Measurements from ENCODE around the gene RGS7. TPM values are rescaled to one million over a fixed set of nuclear protein-coding genes. Genes with fewer than 3 reads are reported as not detected.
"Not testable (repeated sequence)": the region's sequence is repeated elsewhere in the genome, so short reads cannot be mapped to it uniquely, and the experiment has no call there.

The RGS7 gene
- total RNA-seq, 1 donor, result not detected

DNA sequence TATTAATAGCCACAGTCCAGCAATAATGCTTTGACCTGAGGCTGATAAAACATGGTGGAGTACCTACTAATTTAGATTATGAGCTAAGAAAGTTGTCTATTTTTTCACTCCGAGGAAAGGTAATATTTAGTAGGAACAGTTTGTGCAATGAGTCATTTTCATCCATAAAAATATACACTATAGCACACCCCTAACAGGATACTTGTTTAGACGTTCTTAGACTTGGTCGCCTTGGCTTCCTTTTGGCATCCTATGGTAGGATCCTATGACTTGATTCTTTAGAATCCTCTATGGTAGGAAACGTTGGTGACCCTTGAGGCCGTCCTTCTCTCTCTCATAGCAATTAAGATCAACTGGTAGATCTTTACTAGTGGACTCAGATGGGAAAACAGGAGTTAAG lies 81.8 kb downstream of the RGS7 start:
- DNase-seq (ENCODE audit: low read depth in 2 of 3, low spot score in 2 of 3), result no peak

DNA sequence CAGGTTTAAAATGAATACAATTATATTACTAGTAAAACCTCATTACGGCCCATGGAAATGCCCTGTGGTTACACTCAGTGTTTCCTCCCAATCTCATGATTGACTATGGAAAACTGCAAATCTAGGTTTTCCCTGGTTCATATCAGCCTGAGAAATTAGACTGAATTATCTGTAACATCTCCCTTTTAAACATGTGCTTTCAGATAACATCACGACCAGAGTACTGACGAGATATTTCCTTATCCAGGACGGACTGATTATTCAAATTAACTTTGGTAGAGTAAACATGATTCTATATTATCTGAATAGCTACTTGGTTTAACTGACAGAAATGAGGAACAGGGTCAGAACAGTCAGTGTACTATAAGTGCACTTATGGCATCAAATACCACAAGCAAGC lies 82.3 kb downstream of the RGS7 start:
- no peak for DNase-seq (ENCODE audit: low read depth in 2 of 3, low spot score in 2 of 3)

DNA sequence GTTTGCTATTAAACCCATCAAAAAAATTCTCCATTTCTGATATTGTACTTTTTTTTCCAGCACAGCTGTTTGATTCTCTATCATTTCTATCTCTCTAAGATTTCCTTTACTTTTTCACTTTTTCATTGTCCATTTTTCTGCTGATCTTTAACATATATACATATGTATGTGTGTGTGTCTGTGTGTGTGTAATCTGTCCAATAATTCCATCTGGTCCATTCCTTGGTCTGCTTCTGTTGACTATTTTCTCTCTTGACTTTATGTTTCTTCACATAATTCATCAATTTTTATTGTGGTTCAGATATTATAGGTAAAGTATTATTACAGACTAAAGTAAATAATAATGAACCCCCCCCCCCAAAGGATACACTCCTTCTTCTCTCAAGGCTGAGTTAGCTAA lies 84.2 kb downstream of the RGS7 start:
- DNase-seq (ENCODE audit: low read depth in 2 of 3, low spot score in 2 of 3), result no peak

DNA sequence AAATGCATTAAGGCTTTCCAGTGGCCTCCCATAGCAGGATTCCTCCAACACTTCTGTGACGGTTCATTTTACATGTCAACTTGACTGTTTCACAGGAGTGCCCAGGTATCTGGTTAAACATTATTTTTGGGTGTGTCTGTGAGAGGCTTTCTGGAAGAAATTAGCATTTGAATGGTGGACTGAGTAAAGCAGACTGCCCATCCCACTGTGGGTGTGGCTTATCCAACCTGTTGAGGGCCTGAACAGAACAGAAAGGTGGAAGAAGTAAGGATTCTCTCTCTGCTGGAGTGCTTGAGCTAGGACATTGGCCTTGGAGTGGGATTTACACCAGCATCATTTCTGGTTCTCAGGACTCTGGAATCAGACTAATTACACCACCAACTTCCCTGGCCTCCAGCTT lies 85.6 kb downstream of the RGS7 start:
- no peak for DNase-seq (ENCODE audit: low read depth in 2 of 3, low spot score in 2 of 3)

DNA sequence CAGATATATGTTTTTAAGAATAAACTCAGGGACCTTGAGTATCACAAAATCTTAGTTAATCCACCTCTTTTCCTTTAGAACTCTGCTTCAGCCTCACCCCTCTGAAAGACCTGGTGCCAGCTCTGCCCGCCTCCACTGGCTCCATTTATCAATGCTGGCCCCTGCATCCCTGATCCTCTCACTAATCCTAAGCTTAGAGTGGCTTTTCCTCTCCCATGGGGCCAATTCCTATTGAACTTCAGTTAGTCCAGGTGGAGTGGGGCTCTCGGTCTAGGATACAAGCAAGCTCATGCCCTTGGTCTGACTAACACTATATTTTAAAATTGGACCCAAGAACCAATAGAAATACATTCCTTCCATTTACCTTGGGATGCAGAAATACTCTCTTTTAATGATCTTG lies 87.0 kb downstream of the RGS7 start:
- no peak for DNase-seq (ENCODE audit: low read depth in 2 of 3, low spot score in 2 of 3)

DNA sequence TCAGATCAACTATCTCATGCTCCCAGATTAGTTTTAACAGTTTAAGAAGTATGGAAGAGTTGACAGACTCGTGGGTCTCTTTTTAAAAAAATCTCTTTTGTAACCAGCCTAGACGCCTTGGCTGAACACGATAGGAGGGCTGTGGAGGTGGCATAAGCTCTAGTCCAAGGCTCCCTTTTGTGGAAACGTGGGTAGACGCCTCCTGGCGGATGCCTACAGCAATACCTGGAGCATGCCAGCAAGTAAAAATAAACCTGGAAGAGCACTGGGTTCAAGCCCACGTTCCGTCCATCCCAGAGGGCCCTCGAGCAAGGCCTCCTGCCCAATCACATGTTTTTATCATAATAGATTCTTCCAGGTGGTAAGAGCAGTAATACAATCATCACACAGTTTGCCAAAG lies 87.9 kb downstream of the RGS7 start:
- no peak for DNase-seq (ENCODE audit: low read depth in 2 of 3, low spot score in 2 of 3)

DNA sequence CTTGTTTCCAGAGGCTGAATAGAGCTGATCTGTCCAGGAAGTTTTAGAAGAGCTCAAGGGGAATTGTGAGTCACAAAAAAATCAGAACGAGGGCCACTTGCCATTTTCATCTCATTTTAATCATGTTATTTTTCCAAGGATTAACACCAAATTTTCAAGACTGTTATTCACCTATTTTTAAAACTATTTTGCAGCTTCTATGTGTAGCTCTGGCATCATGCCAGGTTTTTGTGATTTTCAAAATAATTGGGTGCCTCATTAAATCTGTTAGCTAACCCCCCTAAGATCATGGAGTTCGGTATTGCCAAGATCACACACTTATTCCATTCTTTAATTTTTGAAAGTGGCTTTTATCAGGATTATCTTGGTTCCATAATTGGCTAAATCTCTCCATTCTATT lies 90.9 kb downstream of the RGS7 start:
- DNase-seq (ENCODE audit: low read depth in 2 of 3, low spot score in 2 of 3), result no peak

DNA sequence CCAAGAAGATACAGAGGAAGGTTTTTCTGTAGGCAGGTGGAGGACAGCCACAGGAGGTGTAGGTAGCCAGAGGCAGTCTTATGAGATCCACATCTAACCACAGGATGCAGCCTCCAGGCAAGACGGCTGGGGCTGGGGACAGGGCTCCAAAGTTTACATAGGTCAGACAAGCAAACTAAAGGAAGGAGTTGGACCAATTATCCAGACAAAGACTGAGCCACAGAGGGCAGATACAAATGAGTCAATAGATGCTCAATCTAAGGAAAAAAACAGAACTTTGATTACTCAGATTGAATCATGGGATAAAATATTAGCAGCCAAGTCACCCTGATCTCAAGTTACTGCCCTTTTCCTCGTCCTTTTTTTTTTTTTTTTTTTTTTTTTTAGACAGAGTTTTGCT lies 91.6 kb downstream of the RGS7 start:
- DNase-seq (ENCODE audit: low read depth in 2 of 3, low spot score in 2 of 3), result no peak

DNA sequence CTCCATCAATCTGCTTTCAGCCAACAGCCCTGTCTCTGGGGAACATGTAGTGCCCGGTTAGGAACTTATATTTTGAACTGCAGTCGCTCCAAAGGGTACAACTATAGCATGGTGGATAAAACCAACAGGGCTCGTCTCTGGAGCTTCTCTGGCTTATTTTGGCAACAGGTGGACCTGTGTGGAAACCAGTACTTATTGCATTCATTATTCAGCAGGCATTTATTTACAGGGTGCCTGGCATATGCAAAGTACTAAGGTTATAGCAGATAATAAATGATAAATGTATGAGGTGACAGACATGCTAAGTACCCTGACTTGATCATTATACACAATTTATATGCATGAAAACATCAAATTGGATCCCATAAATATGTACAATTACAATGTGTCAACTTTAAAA lies 93.7 kb downstream of the RGS7 start:
- no peak for DNase-seq (ENCODE audit: low read depth in 2 of 3, low spot score in 2 of 3)

DNA sequence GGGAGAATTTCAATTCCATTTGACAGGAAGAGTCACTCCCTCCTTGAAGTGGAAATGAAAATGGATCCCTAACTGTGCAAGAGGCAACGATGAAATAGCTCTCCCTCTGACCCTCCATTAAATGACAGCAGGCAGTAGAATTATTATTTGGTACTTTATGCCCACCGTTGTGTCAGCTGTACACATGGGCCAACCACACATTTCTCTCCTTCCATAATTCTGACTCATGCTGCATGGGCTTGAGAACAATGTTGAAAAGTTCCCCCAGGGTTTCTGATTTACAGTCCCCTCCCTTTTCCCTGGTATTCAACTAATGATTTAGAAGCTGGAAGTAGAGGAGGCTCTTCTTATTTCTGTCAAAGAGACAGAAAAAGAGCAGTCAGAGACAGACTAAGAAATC lies 103.5 kb downstream of the RGS7 start:
- DNase-seq (ENCODE audit: low read depth in 2 of 3, low spot score in 2 of 3), result no peak

DNA sequence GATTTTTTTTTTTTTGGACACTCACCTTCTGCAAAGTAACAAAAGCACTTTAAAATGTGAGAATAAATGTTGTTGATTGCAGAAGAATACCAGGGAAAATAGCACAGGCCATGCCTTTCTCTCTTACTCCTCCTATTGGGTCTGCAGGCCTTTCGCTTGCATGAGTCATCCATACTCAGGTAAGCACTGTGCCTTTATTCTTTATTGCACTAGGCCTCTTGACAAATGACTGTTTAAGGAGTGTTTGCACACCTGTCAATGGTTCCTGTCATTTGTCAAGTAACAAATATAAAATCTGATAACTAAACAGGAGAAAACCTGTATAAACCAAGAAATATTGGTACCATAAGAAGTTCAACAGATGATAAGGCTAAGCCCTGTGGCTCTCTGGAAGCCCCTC lies 106.5 kb downstream of the RGS7 start:
- no peak for DNase-seq (ENCODE audit: low read depth in 2 of 3, low spot score in 2 of 3)

DNA sequence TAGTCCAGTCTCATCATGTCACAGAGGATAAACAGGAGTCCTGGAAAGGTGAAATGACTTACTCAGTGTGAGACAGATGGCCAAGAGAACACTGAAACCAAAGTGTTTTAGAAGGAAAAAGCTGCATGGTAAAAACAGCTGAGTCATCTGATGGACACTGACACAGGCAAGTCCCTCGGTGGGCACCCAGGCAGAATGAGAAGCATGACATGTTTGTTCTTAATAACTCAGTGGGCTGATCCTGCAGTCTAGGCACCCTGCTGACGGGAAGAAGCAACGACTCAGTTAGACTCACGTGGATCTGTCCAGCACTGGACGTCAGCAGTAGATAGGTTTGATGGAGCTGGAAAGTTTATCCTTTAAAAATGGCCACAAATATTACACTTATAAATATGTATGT lies 116.9 kb downstream of the RGS7 start:
- DNase-seq (ENCODE audit: low read depth in 2 of 3, low spot score in 2 of 3), result no peak

DNA sequence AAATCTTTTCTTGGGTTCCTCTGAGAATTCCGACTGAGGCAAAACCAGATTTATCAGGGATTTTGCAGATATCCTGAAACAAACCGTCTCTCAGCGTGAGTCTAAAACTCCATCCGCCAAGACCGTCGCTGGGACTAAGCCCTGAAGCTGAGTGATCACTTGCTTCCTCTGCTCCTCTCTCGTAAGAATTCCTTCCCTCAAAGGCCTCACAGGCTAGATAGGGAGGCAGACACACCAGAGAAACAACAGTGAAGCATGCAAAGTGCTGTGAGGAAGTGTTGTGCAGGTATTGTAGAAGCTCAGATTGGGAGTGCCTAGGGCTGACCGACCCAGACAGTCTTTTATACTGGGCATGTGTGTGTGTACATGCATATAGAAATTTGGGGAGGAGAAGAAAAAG lies 119.1 kb downstream of the RGS7 start:
- no peak for DNase-seq (ENCODE audit: low read depth in 2 of 3, low spot score in 2 of 3)

DNA sequence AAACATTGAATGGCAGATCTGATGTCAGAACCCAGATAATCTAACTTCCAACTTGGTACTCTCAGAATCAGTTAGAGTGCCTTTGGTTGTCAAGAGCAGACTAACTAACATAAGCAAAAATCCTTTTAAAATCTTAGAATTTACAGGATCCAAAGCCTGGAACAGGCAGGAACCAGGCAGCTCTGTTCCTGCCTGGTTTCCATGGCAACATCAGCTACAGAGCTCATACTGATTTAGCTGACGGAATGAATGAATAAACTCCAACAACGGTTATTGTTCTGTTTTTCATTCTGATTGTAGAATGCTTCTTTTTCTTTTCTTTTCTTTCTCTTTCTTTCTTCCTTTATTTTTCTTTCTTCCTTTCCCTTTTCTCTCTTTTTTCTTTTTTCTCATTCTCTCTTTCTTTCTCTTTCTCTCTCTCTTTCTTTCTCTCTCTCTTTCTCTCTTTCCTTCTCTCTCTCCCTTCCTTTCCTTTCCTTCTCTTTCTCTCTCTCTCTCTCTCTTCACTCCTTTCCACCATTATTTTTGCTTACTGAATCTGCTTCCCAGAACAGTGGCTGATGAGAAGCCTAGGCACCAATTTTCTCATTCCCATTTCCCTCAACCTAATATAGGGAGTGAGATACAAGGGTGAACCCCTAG lies 121.6 kb downstream of the RGS7 start:
- DNase-seq (ENCODE audit: low read depth in 2 of 3, low spot score in 2 of 3), result no peak

DNA sequence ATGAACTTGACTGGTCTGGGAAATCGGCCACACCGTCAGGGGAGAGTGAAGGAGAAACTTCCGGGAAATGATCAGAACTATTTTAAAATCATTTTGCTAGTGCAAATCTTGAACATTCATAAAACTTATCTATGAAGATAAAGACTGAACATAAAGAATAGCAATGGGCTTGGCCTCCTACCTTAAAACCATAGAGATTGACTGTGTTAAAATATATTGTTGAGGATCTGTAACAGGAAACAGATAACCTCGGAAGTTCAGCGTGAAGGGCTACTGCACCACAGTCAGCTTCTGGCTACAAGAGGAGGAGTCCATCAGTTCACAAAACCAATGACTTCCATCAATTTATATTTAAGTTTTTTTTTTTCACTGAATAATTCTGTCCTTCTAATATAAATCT lies 127.3 kb downstream of the RGS7 start:
- DNase-seq (ENCODE audit: low read depth in 2 of 3, low spot score in 2 of 3), result no peak

DNA sequence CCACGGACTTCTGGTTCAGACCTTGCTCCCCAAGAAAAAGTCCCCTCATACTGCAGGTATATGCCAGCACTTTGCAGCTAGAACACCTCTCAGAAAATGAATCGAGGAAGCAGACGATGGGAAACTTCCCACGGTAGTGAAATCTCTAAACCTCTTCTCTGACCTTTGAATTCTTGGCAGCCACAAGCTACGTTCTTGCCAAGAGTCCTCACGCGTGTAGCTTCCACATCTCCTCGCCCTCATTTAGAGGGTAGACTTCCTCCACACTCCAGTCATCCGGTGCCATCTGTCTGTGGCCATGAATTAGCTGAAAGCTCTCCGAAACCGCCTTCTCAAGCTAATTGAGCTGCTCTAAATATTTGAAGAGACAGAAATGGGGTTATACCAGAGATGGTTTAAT lies 127.8 kb downstream of the RGS7 start:
- DNase-seq (ENCODE audit: low read depth in 2 of 3, low spot score in 2 of 3), result no peak

DNA sequence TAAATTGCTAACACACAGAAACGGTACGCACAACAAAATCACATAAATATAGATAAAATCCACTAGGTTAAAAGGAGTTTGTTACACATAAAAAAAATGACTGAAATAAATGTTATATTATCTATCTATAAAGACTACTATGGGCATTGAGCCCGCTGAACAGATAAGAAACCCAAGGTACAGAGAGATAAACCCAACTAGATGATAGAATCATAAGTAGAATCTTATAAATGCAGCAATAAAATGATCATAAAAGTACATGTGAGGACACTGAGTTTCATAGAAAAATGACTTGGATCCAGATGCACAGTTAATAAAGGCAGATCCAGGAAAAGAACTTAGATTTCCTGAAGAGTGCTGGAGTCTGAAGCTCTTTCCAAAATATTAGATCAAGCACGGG lies 128.7 kb downstream of the RGS7 start:
- DNase-seq (ENCODE audit: low read depth in 2 of 3, low spot score in 2 of 3), result no peak

DNA sequence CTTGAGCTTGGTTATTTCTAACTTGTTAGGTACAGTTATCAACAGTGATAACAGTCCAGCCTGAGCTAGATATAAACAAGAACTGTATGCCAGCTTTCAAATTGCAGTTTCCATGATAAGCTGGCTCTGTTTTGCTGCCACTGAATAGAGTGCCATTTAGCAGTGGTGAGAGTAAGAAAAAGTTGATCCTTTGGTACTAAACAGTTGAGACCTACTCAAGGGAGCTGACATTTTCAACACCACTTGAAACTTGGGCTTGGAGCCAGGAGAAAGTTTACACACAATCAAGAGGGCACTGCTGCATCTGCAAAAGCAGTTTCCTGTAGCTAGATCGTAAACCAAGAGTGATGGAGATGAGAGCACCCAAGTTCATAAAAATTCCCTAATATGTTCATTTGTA lies 131.3 kb downstream of the RGS7 start:
- DNase-seq (ENCODE audit: low read depth in 2 of 3, low spot score in 2 of 3), result no peak

DNA sequence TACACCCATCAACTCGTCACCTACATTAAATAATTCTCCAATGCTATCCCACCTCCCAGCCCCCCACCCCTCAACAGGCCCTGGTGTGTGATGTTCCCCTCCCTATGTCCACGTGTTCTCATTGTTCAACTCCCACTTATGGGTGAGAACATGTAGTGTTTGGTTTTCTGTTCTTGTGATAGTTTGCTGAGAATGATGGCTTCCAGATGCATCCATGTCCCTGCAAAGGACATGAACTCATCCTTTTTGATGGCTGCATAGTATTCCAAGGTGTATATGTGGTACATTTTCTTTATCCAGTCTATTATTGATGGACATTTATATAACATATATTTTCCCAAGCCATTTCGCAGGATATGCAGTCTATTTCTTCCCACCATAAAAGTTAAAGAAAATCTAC lies 132.8 kb downstream of the RGS7 start:
- DNase-seq (ENCODE audit: low read depth in 2 of 3, low spot score in 2 of 3), result not testable (repeated sequence)

DNA sequence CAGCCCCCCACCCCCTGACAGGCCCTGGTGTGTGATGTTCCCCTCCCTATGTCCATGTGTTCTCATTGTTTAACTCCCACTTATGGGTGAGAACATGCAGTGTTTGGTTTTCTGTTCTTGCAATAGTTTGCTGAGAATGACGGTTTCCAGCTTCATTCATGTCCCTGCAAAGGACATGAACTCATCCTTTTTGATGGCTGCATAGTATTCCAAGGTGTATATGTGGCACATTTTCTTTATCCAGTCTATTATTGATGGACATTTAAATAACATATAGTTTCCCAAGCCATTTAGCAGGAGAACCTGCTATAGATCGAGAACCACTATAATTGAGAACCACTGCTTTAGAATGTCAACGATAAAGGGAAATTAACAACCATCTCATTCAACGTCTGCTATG lies 134.2 kb downstream of the RGS7 start:
- not testable (repeated sequence) for DNase-seq (ENCODE audit: low read depth in 2 of 3, low spot score in 2 of 3)

DNA sequence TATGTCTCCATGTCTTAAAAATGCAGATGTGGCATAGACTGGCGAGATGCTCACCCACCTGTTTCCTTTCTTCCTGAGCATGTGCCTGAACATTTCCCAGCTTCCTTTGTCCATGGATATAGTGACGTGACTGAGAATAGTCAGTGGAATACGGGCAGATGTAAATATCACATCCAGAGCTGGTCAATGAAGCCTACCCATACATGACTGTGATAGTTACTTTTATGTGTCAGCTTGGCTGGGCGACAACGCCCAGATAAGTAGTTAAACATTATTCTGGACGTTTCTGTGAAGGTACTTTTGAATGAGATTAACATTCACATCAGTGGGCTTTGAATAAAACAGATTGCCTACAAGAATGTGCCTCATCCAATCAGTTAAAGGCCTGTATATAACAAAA lies 135.7 kb downstream of the RGS7 start:
- DNase-seq (ENCODE audit: low read depth in 2 of 3, low spot score in 2 of 3), result no peak

DNA sequence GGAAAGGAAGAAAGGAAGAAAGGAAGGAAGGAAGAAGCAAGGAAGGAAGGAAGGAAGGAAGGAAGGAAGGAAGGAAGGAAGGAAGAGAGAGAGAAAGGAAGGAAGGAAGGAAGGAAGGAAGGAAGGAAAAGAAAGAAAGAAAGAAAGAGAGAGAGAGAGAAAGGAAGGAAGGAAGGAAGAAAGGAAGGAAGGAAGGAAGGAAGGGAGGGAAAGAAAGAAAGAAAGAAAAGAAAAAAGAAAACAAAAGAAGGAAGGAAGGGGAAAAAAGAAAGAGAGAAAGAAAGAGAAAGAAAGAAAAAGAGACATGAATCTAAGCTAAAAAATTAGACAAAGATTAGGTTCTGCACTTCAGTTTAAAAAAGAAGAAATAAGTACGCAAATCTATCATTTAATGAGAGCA lies 136.1 kb downstream of the RGS7 start:
- DNase-seq (ENCODE audit: low read depth in 2 of 3, low spot score in 2 of 3), result not testable (repeated sequence)

DNA sequence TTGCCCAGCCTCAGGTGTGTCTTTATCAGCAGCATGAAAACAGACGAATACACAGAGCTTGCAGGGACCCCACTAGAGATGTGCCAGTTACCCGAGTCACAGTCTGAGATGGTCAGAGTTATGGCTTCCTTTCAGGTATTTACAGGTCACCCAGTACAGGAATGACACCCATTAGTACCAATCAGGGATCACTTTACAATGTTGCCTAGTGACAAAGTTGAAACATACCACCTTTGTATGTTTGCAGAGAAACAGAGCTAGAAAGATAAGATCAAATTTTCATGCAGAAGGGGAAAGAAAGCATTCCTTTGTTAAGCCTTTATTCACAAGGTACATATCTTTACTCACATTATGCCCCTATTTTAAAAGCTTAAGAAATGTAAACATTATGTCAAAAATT lies 137.6 kb downstream of the RGS7 start:
- no peak for DNase-seq (ENCODE audit: low read depth in 2 of 3, low spot score in 2 of 3)

Data from hematopoietic multipotent progenitor cell (in vitro differentiated cells).